ENCODE results near the gene OR10H1.

OR10H1 gene

GRCh38 chr19:15759962-15760565 lies 55.4 kb downstream of the OR10H1 start:
- no peak for DNase-seq

GRCh38 chr19:15758379-15758778 lies 57.1 kb downstream of the OR10H1 start:
- DNase-seq = no peak

Data from NCI-H2081 (cell line).